Hippocampal formation (tissue), 2 donors: ENCODE results near the gene CCL13.

ENCODE experiments used
- DNase-seq, 2 donors: peaks; one replicate each; lab custom pipeline; 2025; lab: John Stamatoyannopoulos, UW

Gene CCL13

GRCh38 chr17:34384822-34385605 lies 28.7 kb downstream of the CCL13 start:
- no peak for DNase-seq

DNA sequence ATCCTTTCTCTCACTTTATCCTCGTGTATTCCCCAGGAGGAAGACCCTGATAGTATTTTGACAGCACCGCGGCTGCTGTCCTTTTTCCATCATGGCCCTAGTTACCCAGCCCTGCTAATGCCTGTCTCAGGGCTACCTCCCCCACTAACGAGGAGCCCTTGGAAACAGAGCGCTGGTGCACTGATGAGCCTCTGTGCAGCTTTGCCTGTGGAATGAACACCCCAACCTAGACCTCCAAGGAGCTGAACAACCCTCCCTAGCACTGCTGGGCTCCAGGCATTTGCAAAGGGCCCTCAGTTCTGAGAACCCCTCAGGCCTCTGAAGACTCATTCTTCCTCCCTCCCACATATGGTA lies 30.0 kb downstream of the CCL13 start:
- no peak for DNase-seq

DNA sequence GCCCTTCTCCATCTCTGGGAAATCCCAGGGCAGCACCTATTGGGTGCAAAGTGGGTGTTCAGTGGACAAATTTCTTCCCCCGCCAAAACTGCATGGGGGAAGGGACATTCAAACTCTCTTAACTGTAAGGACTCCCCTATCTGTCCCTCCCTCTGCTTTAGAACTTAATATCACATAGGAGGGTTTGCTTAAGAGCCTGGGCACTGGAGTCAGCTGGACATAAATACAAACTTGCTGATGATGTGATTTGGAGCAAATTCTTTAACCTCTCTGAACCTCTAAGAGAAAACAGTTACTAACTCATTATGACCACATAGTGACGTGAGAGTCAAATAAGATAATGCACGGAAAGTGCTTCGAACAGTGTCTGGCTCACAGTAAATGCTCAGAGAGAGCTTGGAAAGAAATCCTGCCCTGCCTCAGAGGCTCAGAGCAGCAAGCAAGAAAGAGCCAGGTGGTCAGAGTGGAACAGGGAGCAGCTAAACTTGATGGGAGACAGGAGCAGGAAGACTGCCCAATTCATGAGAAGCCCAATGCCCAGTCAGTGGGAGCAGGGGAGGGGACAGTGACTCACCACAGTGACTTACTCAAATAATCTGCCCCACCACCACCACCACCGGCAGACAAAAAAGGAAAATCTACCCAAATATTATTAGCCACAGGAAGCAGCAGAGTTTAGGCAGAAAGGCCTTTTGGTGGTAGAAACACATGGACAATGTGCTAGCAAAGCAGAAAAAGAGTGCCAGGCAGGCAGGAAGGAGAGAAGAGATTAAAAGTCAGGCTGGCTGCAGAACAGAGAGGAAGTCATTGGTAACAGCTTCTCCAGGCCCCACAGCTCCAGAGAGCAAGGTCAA lies 30.6 kb downstream of the CCL13 start:
- peak; percentile 16 to 23 for DNase-seq

- DNase-seq: no peak
Observed at GRCh38 chr17:34387566-34387965, 31.3 kb downstream of the CCL13 start.

DNA sequence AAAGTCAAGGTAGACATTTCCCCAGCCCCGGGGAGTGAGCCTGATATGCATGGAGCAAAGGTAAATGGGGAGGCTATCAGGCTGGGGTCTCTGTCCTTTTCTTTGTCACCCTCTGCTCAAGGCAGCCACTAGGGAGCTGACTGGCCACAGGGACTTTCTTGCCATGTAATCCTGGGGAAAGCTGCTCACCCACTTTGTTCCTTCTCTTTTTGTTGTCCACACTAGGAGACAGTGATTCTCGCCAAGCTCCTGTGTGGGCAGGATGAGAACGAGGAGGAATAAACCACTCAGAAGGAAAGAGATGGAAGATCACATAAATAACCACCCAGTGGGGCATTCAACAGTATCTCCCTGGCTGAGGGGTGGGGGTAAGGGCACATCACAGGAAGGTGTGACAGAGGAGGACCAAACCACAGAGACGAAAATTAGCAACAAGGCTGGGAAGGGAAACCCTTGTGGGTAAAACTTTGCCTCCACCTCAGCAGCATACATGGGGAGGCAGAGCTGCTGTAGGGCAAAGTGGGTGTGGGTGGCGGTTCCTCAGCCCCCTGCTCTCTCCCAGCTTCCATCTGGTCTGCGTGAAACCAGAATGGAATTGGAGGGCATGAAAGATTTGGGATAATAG lies 33.0 kb downstream of the CCL13 start:
- no peak for DNase-seq

GRCh38 chr17:34390649-34391048 lies 34.4 kb downstream of the CCL13 start:
- DNase-seq: no peak

DNA sequence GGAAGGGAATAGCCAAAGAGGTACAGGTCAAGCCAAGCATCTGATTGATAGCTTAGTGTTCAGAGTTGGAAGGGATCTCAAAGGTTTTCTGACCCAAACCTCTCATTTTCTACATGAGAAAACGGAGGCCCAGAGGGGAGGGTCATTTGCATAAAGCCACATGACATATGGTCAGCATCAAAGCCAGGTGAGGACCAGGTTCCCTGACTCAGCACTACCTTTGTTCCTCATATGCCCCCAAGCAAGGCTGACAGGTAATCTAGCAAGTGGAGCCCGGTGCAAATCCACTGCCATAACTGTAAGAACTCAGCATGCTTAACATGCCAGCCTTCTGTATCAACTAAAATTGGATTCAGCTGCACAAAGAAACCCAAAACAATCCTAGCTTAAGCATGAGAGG lies 35.0 kb downstream of the CCL13 start:
- no peak for DNase-seq

GRCh38 chr17:34393401-34393800 lies 37.1 kb downstream of the CCL13 start:
- DNase-seq: no peak

DNA sequence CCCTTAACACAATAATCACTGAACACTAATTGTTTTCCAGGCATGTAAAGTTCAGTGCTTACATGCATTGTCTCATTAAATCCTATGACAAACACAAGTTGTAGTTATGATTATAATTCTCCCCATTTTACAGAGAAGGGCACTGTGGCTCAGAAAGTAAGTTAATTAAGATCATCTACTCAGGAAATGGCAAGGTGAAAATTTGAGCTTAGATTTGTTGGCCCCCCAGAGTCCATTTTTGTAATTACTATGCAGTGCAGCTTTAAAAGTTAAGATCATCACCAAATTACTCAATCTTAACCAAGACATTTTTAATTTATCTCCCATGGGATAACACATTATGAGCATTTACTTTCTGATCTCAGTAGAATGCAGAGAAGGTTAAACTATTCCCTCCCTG lies 41.0 kb downstream of the CCL13 start:
- DNase-seq: no peak

DNA sequence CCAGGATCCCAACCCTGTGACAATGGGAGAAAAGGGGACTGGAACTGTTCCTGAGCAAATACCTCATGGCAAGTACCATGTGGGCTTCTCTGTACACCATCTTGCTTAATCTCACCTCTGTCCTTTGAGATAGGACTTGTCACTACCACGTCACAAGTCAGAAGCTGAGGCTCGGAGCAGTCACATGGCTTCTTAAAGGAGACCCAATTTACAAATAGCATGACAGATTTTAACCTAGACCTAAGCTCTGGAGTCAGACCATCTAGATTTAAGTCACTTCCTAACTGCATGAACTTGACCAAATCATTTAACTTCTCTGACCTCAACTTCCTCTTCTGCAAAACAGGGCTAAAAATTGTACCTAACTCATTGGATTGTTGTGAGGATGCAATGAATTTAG lies 42.7 kb downstream of the CCL13 start:
- no peak for DNase-seq

DNA sequence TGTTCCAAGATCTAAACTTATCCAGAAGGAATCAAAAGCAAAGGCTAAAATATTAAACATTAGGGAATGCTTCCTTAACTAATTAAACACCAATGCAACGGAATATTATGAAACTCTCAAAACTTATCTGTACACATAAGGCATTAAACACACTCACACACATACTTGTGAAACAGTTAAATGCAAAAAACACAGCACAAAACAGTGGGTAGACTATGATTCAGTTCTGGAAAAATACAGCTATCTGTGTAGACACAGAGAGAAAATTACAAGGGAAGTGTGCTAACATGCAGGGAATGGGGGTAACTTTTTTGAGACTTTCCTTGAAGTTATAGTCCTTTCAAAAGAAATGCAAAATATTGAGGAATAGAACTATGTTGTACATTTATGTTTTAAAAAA lies 43.4 kb downstream of the CCL13 start:
- no peak for DNase-seq

GRCh38 chr17:34400301-34400931 lies 44.1 kb downstream of the CCL13 start:
- DNase-seq: no peak

- no peak for DNase-seq
Observed at GRCh38 chr17:34401165-34401564, 44.9 kb downstream of the CCL13 start.

- DNase-seq: no peak
Observed at GRCh38 chr17:34403006-34403405, 46.7 kb downstream of the CCL13 start.

DNA sequence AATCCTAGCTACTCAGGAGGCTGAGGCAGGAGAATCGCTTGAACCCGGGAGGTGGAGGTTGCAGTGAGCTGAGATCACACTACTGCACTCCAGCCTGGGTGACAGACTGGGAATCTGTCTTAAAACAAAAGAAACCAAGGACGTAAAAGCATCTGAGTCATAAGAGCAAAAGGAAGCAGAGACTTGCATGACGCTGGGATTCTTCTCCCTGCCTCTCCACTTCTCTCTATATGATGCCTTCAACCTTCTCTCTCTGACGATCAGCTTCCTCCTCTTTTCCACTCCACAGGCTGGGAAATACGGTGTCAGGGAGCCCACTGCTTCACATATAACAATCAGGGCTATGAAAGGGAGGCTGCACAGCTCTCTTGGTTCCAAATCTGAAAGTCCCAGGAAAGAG lies 49.9 kb downstream of the CCL13 start:
- DNase-seq: no peak
